ENCODE data around the gene NR2E1. TPM values are rescaled to one million over a fixed set of nuclear protein-coding genes. Genes with fewer than 3 reads are reported as not detected.

NR2E1 gene
- total RNA-seq, 1 experiment from 2014 or later = not detected

GRCh38 chr6:108198761-108199498 lies 33.1 kb downstream of the NR2E1 start:
- Mint-ChIP-seq H3K4me3 (no peak overlapping the region), H3K27ac (no peak overlapping the region), H3K4me1 (no peaks in the 10 kb centered on the region), H3K9me3 (no peaks in the 10 kb centered on the region), H3K27me3 (ENCODE audit: low read depth) (no peaks in the 10 kb centered on the region; the same call in 1 of the 2 replicates), H3K36me3 (no peaks in the 10 kb centered on the region)
- ChIA-PET POLR2A (no interaction called here), CTCF (interaction anchor here (1.2 to 1.6 kb wide), 2 partner anchors 55 to 299 kb away, joined by 3 read pairs; no protein-coding TSS in a partner anchor)
- no peak for DNase-seq (ENCODE audit: low spot score)
- ATAC-seq = no peak; the same call in 1 of the 2 replicates
- TF ChIP-seq ESRRA (CRISPR knock-in tag; IDR thresholded peaks at IDR 0.05; ENCODE audit: borderline replicate concordance) (no peak), ZNF263 (CRISPR knock-in tag; IDR thresholded peaks at IDR 0.05; ENCODE audit: low read depth) (no peak), ZBTB21 (CRISPR knock-in tag; IDR thresholded peaks at IDR 0.05; ENCODE audit: borderline replicate concordance) (no peak), CBFB (CRISPR knock-in tag; IDR thresholded peaks at IDR 0.05; ENCODE audit: low read depth) (no peak), ZNF512 (CRISPR knock-in tag; IDR thresholded peaks at IDR 0.05; ENCODE audit: borderline replicate concordance) (no peak), NR3C1 (CRISPR knock-in tag; conservative IDR thresholded peaks at IDR 0.05; ENCODE audit: low read depth) (no peak), OVOL2 (CRISPR knock-in tag; IDR thresholded peaks at IDR 0.05; ENCODE audit: borderline replicate concordance) (no peak), NFE2L1 (CRISPR knock-in tag; IDR thresholded peaks at IDR 0.05) (no peak), FOXP1 (CRISPR knock-in tag; IDR thresholded peaks at IDR 0.05; ENCODE audit: borderline replicate concordance) (no peak)

DNA sequence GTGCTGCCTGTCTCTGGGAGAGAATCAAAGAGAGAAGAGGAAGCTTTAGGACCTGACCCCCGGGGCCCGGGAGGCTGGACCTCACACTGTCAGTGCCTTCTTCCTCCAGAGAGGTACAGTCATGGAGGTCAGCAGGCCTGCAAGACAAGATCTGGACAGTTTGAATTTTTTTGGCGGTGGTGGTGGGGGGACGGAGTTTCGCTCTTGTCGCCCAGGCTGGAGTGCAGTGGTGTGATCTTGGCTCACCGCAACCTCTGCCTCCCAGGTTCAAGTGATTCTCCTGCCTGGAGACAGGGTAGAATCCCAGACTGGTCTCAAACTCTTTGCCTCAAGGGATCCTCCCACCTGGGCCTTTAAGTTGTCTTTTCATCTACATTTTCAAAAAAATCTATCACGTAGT lies 34.4 kb downstream of the NR2E1 start:
- Mint-ChIP-seq H3K36me3 (no peaks in the 10 kb centered on the region), H3K4me3 (no peak overlapping the region), H3K27me3 (ENCODE audit: low read depth) (no peaks in the 10 kb centered on the region), H3K9me3 (no peaks in the 10 kb centered on the region), H3K27ac (no peak overlapping the region), H3K4me1 (no peaks in the 10 kb centered on the region)
- CTCF ChIA-PET = interaction anchor here (1.2 to 1.6 kb wide), 4 partner anchors 25 to 297 kb away, joined by 3 to 5 read pairs (median 4); no protein-coding TSS in a partner anchor
- DNase-seq (ENCODE audit: low spot score) (no peak), ATAC-seq (no peak)
- POLR2A ChIA-PET = no interaction called here
- no peak for TF ChIP-seq FOXP1 (CRISPR knock-in tag; IDR thresholded peaks at IDR 0.05; ENCODE audit: borderline replicate concordance)
- TF ChIP-seq JAZF1 (CRISPR knock-in tag; IDR thresholded peaks at IDR 0.05) = no peak
- no peak for TF ChIP-seq ZNF532 (CRISPR knock-in tag; IDR thresholded peaks at IDR 0.05; ENCODE audit: borderline replicate concordance)
- TF ChIP-seq MLX (CRISPR knock-in tag; IDR thresholded peaks at IDR 0.05) = no peak
- no peak for TF ChIP-seq NFATC4 (CRISPR knock-in tag; IDR thresholded peaks at IDR 0.05)
- no peak for TF ChIP-seq ZNF121 (CRISPR knock-in tag; IDR thresholded peaks at IDR 0.05)
- TF ChIP-seq, protein P1, sequence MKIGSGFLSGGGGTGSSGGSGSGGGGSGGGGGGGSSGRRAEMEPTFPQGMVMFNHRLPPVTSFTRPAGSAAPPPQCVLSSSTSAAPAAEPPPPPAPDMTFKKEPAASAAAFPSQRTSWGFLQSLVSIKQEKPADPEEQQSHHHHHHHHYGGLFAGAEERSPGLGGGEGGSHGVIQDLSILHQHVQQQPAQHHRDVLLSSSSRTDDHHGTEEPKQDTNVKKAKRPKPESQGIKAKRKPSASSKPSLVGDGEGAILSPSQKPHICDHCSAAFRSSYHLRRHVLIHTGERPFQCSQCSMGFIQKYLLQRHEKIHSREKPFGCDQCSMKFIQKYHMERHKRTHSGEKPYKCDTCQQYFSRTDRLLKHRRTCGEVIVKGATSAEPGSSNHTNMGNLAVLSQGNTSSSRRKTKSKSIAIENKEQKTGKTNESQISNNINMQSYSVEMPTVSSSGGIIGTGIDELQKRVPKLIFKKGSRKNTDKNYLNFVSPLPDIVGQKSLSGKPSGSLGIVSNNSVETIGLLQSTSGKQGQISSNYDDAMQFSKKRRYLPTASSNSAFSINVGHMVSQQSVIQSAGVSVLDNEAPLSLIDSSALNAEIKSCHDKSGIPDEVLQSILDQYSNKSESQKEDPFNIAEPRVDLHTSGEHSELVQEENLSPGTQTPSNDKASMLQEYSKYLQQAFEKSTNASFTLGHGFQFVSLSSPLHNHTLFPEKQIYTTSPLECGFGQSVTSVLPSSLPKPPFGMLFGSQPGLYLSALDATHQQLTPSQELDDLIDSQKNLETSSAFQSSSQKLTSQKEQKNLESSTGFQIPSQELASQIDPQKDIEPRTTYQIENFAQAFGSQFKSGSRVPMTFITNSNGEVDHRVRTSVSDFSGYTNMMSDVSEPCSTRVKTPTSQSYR (CRISPR knock-in tag; IDR thresholded peaks at IDR 0.05) = no peak
- TF ChIP-seq CBFB (CRISPR knock-in tag; IDR thresholded peaks at IDR 0.05; ENCODE audit: low read depth) = no peak
- TF ChIP-seq, protein P2, sequence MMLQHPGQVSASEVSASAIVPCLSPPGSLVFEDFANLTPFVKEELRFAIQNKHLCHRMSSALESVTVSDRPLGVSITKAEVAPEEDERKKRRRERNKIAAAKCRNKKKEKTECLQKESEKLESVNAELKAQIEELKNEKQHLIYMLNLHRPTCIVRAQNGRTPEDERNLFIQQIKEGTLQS (CRISPR knock-in tag; conservative IDR thresholded peaks at IDR 0.05) = no peak
- TF ChIP-seq, protein P3, sequence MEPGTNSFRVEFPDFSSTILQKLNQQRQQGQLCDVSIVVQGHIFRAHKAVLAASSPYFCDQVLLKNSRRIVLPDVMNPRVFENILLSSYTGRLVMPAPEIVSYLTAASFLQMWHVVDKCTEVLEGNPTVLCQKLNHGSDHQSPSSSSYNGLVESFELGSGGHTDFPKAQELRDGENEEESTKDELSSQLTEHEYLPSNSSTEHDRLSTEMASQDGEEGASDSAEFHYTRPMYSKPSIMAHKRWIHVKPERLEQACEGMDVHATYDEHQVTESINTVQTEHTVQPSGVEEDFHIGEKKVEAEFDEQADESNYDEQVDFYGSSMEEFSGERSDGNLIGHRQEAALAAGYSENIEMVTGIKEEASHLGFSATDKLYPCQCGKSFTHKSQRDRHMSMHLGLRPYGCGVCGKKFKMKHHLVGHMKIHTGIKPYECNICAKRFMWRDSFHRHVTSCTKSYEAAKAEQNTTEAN (CRISPR knock-in tag; IDR thresholded peaks at IDR 0.05) = no peak
- no peak for TF ChIP-seq NR1H2 (CRISPR knock-in tag; IDR thresholded peaks at IDR 0.05)
- no peak for TF ChIP-seq ZBTB21 (CRISPR knock-in tag; IDR thresholded peaks at IDR 0.05; ENCODE audit: borderline replicate concordance)
- TF ChIP-seq IRF1 (CRISPR knock-in tag; IDR thresholded peaks at IDR 0.05) = no peak
- no peak for TF ChIP-seq PREB (CRISPR knock-in tag; IDR thresholded peaks at IDR 0.05; ENCODE audit: borderline replicate concordance)

Data from WTC11 (cell line).